ENCODE measurements around the gene C2orf15. TPM values are rescaled to one million over a fixed set of nuclear protein-coding genes. Genes with fewer than 3 reads are reported as not detected.

C2orf15 gene, protein sequence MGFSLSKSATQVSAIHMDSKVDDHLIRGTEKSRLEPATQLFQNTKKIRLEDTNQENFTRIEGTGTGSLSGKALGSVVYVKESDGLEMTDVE
- total RNA-seq (2021; ENCODE audit: unreplicated experiment), result 1.9 TPM
- polyA plus RNA-seq (2012), result 1.2 and 1.5 TPM in 2 replicates
- Bru-seq, nascent RNA, result percentile 46 among the genes with signal in this experiment
- percentile 72 among the genes with signal in this experiment for BruChase-seq, experiment 1, labeled RNA remaining after a 6-hour chase
- percentile 68 among the genes with signal in this experiment for BruChase-seq, experiment 2, labeled RNA remaining after a 2-hour chase
- long read RNA-seq, partial matches to known transcripts, result 0 of 1 reads
- long read RNA-seq, other reads (novel, unspliced or antisense), result 0 of 1 reads

DNA sequence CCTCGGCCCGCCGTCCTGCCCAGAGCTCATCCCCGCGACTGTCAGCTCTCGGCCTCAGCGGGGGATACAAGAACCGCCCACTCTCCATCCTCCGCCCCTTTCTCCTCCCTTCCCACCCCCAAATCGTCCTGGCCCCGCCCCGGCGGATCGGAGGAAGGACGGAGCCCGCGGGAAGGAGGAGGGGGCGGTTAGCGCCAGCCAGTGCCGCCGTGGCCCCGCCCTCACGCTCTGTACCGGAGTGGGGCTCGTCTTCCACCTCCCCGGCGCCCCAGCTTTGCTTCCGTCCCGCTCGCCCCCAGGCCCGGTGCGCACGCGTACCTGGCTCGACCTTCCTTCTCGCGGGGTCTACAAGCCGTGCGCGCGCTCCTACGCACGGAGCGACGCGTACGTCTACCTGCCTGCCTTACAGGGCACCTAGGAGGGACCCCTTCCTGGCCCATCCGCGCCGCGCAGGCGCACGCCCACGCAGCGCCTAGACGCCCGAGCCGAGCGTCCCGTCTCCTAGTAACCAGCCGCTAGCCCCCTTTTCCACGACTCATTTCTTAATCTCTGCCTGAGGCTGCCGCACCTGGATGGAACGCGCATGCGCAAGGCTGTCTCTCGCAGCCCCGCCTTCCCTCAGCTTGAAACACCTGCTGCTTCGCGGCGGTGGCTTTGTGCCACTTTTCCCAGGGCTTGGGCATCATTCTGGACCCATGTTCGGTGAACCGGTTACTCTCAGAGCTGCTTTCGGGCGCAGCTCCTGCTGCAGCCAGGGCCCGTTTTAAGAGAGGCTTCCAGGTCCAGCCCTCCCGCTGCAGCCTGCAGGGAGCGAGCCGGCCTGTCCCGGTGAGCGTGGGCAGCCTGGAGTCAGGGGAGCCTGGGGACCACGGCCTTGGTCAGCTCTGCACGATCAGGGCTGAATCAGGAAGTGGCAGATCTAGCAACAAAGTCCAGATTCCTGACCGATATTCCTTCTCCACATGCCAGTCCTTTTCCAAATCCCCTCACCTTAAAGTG, at the start of gene C2orf15:
Gene C2orf15, plus strand, starts transcription at position 598 of the 999 bp plus-strand sequence. CDS start 8,852 bp downstream, outside the sequence.
- no peaks in the 10 kb centered on the region for H3K27me3 ChIP-seq (ENCODE audit: insufficient read depth, low read length)
- BruUV-seq (replicated peaks), result TSS peak; percentile 51
- ChIA-PET RAD21 (ENCODE audit: low non-redundant PET in 1 of 2, low total read pairs in 2 of 2, uncharacterized antibody in 2 of 2, unreplicated experiment in 2 of 2) (no interaction called here), POLR2A (interaction anchor here (1.4 to 2.2 kb wide), 4 partner anchors 13 to 195 kb away, joined by 5 to 9 read pairs (median 6); partner anchors contain the start of genes EIF5B, LIPT1, MITD1 and MRPL30), CTCF (interaction anchor here (2.1 kb wide), 1 partner anchor 492 kb away, joined by 9 read pairs; no protein-coding TSS in a partner anchor)
- no peaks in the 10 kb centered on the region for H4K20me1 ChIP-seq (ENCODE audit: insufficient read depth)
- peak; percentile 87 for DNase-seq (ENCODE audit: low read depth, low spot score)
- no peaks in the 10 kb centered on the region for H3K9me2 ChIP-seq (ENCODE audit: insufficient read depth)
- H3K9me3 ChIP-seq (ENCODE audit: control insufficient read depth in 1 of 2, insufficient read depth in 1 of 2, low read depth in 1 of 2, low read length in 2 of 2), result no peaks in the 10 kb centered on the region
- no peaks in the 10 kb centered on the region for H3K36me3 ChIP-seq (ENCODE audit: control insufficient read depth in 1 of 2, insufficient read depth in 2 of 2, low read length in 2 of 2)
- peak within 1 kb of the TSS; percentile 87 for H3K27ac ChIP-seq (ENCODE audit: low read depth, low read length)
- TF ChIP-seq EZH2phosphoT487 (IDR thresholded peaks at IDR 0.05; ENCODE audit: borderline replicate concordance), result no peak
- peak; percentile 59 for TF ChIP-seq TCF7L2 (IDR thresholded peaks at IDR 0.05; ENCODE audit: borderline replicate concordance, extremely low read depth, insufficient read depth, insufficient read length)
- TF ChIP-seq, protein P1, sequence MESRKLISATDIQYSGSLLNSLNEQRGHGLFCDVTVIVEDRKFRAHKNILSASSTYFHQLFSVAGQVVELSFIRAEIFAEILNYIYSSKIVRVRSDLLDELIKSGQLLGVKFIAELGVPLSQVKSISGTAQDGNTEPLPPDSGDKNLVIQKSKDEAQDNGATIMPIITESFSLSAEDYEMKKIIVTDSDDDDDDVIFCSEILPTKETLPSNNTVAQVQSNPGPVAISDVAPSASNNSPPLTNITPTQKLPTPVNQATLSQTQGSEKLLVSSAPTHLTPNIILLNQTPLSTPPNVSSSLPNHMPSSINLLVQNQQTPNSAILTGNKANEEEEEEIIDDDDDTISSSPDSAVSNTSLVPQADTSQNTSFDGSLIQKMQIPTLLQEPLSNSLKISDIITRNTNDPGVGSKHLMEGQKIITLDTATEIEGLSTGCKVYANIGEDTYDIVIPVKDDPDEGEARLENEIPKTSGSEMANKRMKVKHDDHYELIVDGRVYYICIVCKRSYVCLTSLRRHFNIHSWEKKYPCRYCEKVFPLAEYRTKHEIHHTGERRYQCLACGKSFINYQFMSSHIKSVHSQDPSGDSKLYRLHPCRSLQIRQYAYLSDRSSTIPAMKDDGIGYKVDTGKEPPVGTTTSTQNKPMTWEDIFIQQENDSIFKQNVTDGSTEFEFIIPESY (IDR thresholded peaks at IDR 0.05; ENCODE audit: extremely low read depth, insufficient replicate concordance, low read length), result peak; percentile 71
- TF ChIP-seq SIN3A (IDR thresholded peaks at IDR 0.05; ENCODE audit: low read depth), result peak; percentile 10; the same call in 1 of the 2 replicates
- TF ChIP-seq POLR2A (IDR thresholded peaks at IDR 0.05; ENCODE audit: borderline replicate concordance, extremely low read depth, insufficient read depth, insufficient read length), result peak; percentile 48
- TF ChIP-seq POLR2AphosphoS5 (IDR thresholded peaks at IDR 0.05; ENCODE audit: low read depth, low read length), result peak; percentile 98
- TF ChIP-seq SP1 (IDR thresholded peaks at IDR 0.05; ENCODE audit: low read depth), result peak; percentile 40; the same call in 1 of the 2 replicates
- TF ChIP-seq, protein P2, sequence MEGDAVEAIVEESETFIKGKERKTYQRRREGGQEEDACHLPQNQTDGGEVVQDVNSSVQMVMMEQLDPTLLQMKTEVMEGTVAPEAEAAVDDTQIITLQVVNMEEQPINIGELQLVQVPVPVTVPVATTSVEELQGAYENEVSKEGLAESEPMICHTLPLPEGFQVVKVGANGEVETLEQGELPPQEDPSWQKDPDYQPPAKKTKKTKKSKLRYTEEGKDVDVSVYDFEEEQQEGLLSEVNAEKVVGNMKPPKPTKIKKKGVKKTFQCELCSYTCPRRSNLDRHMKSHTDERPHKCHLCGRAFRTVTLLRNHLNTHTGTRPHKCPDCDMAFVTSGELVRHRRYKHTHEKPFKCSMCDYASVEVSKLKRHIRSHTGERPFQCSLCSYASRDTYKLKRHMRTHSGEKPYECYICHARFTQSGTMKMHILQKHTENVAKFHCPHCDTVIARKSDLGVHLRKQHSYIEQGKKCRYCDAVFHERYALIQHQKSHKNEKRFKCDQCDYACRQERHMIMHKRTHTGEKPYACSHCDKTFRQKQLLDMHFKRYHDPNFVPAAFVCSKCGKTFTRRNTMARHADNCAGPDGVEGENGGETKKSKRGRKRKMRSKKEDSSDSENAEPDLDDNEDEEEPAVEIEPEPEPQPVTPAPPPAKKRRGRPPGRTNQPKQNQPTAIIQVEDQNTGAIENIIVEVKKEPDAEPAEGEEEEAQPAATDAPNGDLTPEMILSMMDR (IDR thresholded peaks at IDR 0.05 in 2 of 3, conservative IDR thresholded peaks at IDR 0.05 in 1 of 3; ENCODE audit: borderline replicate concordance in 1 of 3, insufficient read depth in 1 of 3, low read depth in 2 of 3, low read length in 2 of 3), result no peak
- peak; percentile 99 for TF ChIP-seq EGR1 (IDR thresholded peaks at IDR 0.05; ENCODE audit: low read depth)
- TF ChIP-seq SRF (IDR thresholded peaks at IDR 0.05; ENCODE audit: low read depth), result no peak
- TF ChIP-seq, protein P3, sequence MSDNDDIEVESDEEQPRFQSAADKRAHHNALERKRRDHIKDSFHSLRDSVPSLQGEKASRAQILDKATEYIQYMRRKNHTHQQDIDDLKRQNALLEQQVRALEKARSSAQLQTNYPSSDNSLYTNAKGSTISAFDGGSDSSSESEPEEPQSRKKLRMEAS (IDR thresholded peaks at IDR 0.05), result peak; percentile 44; the same call in 1 of the 2 replicates
- H2AFZ ChIP-seq (ENCODE audit: low read depth, low read length, poor library complexity, severe bottlenecking), result peak within 1 kb of the TSS; percentile 74
- H3K79me2 ChIP-seq (ENCODE audit: insufficient read depth, low read length), result no peaks in the 10 kb centered on the region
- peak; percentile 93 for ATAC-seq
- peaks cover 10 to 27% of the 10 kb centered on the region in 2 experiments for H3K4me1 ChIP-seq (ENCODE audit: control insufficient read depth in 1 of 2, insufficient read depth in 2 of 2, low read length in 2 of 2)
- intact Hi-C loops (cut with micrococcal nuclease), result no loop called here
- H3K9ac ChIP-seq (ENCODE audit: low read length), result peak within 1 kb of the TSS; percentile 71
- peak within 1 kb of the TSS; percentile 92 for H3K4me2 ChIP-seq (ENCODE audit: low read length)
- H3K4me3 ChIP-seq (replicated peaks in 1 of 2; ENCODE audit: low read depth in 1 of 2, low read length in 2 of 2), result peak within 1 kb of the TSS; percentile 60 to 75

Data from HCT116 (cell line).